LNCAP (cell line): ENCODE data around the gene APOH.

Experiments
- TF ChIP-seq, protein P1 (sequence below): fragments of 450-650 bp; IDR thresholded peaks from 2 replicates; pipeline ENCODE4 v1.5.1; 2017; ENCODE audit warnings: mild to moderate bottlenecking

APOH gene

DNA sequence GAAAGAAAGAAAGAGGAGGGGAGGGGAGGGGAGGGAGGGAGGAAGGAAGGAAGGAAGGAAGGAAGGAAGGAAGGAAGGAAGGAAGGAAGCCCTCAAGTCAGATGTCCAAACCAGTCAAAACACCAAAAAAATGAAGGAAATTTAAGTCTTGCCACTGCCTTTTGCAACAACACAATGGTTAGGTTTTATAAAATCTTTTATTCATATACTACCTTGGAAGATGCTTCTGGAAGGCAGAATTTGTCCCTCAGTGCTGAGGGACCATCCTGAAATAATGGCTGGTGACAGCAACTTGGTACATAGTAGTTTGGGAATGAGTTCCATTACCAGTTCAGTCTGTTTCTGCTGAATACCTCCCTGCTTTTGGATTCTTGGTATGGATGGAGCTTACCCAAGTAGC, 7.9 kb downstream of the APOH start:
- TF ChIP-seq, protein P1, sequence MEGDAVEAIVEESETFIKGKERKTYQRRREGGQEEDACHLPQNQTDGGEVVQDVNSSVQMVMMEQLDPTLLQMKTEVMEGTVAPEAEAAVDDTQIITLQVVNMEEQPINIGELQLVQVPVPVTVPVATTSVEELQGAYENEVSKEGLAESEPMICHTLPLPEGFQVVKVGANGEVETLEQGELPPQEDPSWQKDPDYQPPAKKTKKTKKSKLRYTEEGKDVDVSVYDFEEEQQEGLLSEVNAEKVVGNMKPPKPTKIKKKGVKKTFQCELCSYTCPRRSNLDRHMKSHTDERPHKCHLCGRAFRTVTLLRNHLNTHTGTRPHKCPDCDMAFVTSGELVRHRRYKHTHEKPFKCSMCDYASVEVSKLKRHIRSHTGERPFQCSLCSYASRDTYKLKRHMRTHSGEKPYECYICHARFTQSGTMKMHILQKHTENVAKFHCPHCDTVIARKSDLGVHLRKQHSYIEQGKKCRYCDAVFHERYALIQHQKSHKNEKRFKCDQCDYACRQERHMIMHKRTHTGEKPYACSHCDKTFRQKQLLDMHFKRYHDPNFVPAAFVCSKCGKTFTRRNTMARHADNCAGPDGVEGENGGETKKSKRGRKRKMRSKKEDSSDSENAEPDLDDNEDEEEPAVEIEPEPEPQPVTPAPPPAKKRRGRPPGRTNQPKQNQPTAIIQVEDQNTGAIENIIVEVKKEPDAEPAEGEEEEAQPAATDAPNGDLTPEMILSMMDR, result no peak

DNA sequence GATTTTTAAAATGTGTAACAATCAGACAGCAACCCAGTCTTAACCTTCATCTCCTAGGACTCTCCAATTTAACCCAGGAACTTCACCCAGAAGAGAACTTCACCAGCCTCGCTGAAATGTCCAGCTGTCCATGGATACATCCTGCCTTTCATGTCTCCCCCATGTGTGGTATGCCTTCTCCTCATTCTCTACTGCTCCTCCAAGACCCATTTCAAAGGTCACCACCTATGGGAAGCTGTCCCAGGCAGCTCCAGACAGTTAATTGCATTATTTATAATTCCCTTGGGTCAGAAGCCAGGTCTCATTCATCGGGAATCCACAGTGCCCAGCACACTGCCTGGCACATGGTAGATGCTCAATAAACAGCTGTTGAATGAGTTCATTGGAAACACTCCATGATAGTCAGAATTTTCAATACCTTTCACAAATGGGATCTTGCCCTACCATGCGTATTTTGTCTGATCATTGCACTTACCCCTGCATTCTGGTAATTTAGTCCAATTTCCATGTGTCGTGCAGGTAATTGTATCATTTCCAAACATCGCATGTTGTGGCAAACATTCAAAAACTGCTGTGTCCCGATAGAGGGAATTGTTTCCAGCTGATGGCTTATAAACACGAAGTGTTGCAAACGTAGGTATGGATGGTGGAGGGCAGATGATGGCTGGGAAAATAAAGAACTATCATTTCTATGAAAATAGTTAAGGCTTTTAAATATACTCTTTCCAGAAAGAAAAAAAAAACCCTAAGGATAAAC, 9.0 kb downstream of the APOH start:
- TF ChIP-seq, protein P1, result no peak

DNA sequence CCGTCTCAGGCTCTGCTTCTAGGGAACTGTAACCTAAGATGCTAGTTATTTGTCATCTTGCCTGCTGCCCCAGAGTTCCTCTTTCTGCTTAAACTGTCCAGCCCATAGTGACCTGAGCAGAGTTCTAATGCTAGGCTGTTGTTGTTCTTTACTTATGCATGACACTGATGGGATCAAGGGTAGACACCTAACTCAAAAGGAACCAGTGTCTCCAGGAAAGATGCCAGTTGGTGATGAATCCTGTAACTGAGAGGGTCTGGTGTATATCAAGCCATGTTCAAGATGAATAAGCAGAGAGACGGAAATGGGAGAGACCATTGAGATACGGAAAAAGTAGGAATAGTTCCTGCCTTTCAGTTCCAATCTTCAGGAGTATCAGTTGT, 13.7 kb downstream of the APOH start:
- TF ChIP-seq, protein P1, result no peak

DNA sequence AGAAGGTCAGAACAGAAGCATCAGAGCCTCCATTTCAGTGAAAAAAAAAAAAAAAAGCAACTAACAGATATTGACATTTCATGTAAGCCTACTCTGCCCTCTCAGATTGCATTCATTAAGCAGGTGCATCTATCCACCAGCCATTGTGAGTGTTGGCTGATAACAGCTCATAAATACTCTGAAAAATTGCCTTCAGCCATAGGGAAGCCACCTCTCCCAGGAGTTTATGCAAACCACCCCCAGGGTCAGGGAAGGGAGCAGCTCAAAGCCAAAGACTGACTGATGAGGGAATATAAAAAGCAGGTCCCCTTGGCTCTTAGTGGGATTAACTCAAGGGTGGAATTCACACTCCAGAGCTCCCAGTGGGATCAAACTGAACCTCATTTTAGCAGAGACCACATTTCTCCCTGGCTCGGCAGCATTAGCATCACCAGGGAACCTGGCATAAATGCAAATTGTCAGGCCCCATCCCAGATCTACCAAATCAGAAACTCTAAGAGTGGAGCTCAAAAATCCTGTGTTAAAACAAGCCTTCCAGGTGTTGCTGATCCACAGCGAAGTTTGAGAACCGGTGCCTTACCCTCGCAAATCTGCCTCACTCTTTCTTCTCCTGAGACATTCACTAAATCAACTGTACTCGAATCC, 14.2 kb downstream of the APOH start:
- TF ChIP-seq, protein P1, result no peak

DNA sequence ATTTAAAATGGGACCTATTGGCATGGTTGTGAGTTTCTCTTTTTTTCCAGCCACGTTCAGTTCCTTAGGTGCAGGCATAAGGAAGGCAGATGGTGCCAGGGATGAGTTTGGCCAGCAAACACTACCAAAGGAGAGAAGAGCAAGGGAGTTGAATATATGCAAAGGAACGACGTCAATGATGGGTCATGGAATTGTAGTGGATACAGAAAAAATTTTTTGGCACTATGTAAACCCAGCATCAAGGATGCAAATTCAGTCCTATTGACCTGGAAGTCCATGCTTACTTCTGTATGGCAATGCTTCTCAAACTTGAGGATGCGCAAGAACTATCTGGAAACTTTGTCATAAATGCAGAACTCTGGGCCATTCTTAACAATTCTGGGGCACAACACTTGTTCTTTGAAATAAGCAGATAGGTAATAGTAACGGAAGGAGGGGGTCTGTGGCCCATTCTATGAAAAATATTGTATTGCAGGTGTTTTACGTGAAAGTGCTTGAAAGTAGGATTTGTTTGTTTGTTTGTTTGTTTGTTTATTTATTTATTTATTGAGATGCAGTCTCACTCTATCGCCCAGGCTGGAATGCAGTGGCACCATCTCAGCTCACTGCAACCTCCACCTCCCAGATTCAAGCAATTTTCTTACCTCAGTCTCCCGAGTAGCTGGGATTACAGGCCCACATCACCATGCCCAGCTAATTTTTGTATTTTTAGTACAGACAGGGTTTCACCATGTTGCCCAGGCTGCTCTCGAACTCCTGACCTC, 18.0 kb downstream of the APOH start:
- TF ChIP-seq, protein P1, result no peak

DNA sequence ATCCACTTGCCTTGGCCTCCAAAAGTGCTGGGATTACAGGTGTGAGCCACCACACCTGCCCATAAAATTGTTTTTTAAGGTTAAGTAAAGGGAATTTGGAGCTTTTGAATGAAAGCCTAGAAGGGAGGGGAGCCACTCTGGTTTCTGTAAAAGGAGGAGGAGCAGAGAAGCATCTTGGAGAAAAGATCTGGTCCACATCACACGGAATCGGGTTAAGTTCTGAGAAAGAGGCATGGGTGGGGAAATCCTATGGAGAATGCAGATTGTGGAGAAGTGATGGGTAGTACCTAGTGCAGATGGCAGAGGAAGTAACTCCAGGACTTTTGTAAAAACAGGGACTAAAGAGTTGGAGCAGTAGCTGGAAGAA, 19.0 kb downstream of the APOH start:
- TF ChIP-seq, protein P1, result no peak

DNA sequence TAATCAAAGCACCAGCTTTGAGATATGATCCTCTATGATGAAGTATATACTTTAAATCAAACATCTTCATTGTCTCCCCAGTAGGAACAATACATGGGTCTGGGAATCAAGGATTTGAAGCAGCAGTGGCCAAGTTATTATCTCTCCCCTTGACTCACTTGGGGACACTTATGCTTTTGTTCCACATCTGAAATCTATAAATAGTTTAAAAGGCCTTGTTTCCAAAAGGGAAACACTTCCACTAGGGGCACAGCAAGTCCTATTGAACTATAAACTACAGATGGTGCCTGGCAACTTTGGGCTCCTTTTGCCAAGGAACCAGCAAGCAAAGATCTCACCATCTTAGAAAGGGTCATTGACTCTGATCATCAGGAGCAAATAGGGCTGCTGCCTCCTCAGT, 21.3 kb downstream of the APOH start:
- TF ChIP-seq, protein P1, result no peak
